ENCODE measurements around the gene DDX54.

DDX54 gene

DNA sequence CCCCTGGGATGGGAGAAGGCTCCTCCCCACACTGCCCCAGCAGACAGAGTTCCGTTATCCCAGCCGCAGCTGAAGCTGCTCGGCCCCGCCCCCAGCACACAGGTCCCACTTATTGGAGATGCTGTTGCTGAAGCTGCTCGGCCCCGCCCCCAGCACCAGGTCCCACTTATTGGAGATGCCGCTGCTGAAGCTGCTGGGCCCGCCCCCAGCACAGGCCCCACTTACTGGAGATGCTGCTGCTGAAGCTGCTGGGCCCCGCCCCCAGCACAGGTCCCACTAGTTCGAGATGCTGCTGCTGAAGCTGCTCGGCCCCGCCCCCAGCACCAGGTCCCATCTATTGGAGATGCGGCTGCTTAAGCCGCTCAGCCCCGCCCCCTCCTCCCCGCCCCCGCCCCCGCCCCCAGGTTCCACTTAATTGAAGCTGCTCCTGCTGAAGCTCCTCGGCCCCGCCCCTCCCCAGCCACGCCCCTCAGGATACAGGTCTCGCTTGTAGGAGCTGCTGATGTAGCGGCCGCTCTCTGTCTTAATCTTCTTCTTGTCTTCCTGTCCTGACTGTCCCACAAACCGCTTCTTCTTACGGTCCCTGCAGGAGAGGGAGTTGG lies 23.8 kb downstream of the DDX54 start:
- no peaks in the 10 kb centered on the region for H3K27me3 ChIP-seq (ENCODE audit: insufficient read depth, low read length)
- no peak overlapping the region for H2AFZ ChIP-seq (ENCODE audit: low read length, unreplicated experiment)
- no peak overlapping the region for H3K27ac ChIP-seq (ENCODE audit: low read depth, low read length)
- no peak overlapping the region for H3K4me3 ChIP-seq (ENCODE audit: low read depth, low read length)
- peaks cover 21% of the 10 kb centered on the region; the same call in 1 of the 2 replicates for H3K36me3 ChIP-seq (ENCODE audit: insufficient read depth, low read length)
- H3K4me1 ChIP-seq (ENCODE audit: control insufficient read depth, insufficient read depth, low read length, unreplicated experiment), result peaks cover 16% of the 10 kb centered on the region
- H3K79me2 ChIP-seq (ENCODE audit: control insufficient read depth, insufficient read depth, low read length, unreplicated experiment), result no peaks in the 10 kb centered on the region

DNA sequence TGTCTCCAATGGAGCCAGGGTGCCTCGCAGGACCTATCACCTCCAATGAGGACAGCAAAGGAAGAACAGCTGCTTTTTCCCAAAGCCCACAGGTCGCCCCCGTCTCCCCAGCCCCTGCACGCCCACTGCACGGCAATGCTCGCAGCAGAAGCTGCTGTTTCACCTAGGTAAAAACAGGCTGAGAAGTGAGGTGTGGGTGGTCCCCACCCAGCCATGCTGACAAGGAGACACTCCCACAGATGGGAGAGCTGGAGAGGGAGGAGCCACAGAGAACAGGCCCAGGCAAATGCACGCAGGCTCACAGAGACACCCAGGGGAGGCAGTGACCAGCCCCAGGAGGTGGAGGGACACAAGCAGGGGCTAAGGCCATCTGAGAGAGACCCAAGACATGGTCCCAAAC lies 25.3 kb downstream of the DDX54 start:
- Histone ChIP-seq H3K36me3 (ENCODE audit: insufficient read depth, low read length) (peaks cover 14% of the 10 kb centered on the region; the same call in 1 of the 2 replicates), H3K79me2 (ENCODE audit: control insufficient read depth, insufficient read depth, low read length, unreplicated experiment) (no peaks in the 10 kb centered on the region), H3K27me3 (ENCODE audit: insufficient read depth, low read length) (peaks cover 8% of the 10 kb centered on the region), H3K4me1 (ENCODE audit: control insufficient read depth, insufficient read depth, low read length, unreplicated experiment) (peaks cover 11% of the 10 kb centered on the region), H3K4me3 (ENCODE audit: low read depth, low read length) (no peak overlapping the region), H3K27ac (ENCODE audit: low read depth, low read length) (no peak overlapping the region), H2AFZ (ENCODE audit: low read length, unreplicated experiment) (no peak overlapping the region)

DNA sequence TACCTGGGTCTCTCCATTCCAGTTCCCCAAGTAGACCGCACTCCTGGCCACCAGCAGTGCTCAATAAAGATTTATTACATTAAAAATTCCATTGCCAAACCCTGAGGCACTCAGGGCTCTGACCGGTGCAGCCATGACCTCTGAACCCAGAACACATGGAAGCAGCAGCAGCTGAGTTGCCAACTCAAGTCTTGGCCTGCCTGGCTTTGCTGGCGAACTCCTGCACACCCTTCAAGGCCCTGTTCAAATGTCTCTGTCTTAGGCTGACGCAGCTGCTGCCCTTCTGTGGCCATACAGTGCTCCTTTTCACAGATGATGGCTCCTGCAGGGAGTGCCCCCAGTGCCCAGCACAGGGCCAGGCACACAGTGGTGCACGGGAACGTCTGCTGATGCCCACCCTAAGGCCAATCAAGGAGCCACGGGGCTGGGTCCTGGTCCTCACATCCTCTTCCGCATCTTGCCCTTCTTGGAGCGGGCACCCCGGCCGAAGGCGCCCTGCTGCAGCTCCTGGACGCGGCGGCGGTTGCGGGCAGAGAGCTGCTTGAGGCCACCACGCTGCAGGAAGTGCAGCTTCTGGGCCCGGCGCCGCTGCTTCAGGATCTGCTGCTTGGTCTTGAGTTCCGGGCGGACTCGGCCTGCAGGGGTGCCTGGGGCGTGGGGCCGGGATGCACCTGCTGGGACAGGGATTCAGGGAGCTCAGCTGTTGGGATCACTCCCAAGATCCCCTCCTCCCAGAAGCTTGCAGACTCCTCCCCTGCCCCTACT lies 26.7 kb downstream of the DDX54 start:
- peaks cover 8% of the 10 kb centered on the region; the same call in 1 of the 2 replicates for H3K36me3 ChIP-seq (ENCODE audit: insufficient read depth, low read length)
- peaks cover 21% of the 10 kb centered on the region for H3K27me3 ChIP-seq (ENCODE audit: insufficient read depth, low read length)
- H3K4me1 ChIP-seq (ENCODE audit: control insufficient read depth, insufficient read depth, low read length, unreplicated experiment), result peaks cover 11% of the 10 kb centered on the region
- H3K79me2 ChIP-seq (ENCODE audit: control insufficient read depth, insufficient read depth, low read length, unreplicated experiment), result no peaks in the 10 kb centered on the region
- H2AFZ ChIP-seq (ENCODE audit: low read length, unreplicated experiment), result no peak overlapping the region
- no peak overlapping the region for H3K4me3 ChIP-seq (ENCODE audit: low read depth, low read length)
- no peak overlapping the region for H3K27ac ChIP-seq (ENCODE audit: low read depth, low read length)

DNA sequence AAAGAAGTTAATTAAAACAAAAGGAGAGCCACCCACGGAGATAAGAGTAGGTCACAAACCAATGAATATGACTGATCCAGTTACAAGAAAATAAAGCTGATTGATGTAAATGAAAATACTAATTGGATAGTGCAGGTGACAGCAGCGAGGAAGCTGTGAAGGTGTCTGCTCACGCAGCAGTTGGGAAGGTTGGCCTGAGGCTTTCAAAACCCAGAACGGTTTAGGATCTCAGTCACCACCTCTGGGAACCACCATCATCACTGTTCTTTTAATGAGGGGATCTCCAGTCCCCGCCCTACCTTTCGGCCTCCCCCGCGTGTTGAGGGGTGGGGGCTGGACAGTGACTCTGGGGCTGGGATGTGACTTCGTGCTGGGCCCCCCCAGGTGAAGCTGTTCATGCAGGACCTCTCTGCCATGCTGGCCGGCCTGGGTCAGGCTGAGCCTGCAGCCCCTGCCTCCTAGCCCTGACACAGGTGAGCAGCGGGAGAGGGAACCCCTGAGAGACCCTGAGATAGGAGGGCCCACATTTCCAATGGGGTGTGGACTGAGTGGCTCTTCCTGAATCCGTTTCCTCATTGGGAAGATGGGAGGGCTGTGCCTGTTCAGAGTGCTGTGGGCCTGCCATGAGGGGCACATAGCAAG lies 27.9 kb downstream of the DDX54 start:
- Histone ChIP-seq H2AFZ (ENCODE audit: low read length, unreplicated experiment) (no peak overlapping the region), H3K27me3 (ENCODE audit: insufficient read depth, low read length) (peaks cover 27% of the 10 kb centered on the region), H3K4me1 (ENCODE audit: control insufficient read depth, insufficient read depth, low read length, unreplicated experiment) (peaks cover 5% of the 10 kb centered on the region), H3K36me3 (ENCODE audit: insufficient read depth, low read length) (peaks cover 4% of the 10 kb centered on the region; the same call in 1 of the 2 replicates), H3K27ac (ENCODE audit: low read depth, low read length) (no peak overlapping the region), H3K4me3 (ENCODE audit: low read depth, low read length) (no peak overlapping the region), H3K79me2 (ENCODE audit: control insufficient read depth, insufficient read depth, low read length, unreplicated experiment) (no peaks in the 10 kb centered on the region)

DNA sequence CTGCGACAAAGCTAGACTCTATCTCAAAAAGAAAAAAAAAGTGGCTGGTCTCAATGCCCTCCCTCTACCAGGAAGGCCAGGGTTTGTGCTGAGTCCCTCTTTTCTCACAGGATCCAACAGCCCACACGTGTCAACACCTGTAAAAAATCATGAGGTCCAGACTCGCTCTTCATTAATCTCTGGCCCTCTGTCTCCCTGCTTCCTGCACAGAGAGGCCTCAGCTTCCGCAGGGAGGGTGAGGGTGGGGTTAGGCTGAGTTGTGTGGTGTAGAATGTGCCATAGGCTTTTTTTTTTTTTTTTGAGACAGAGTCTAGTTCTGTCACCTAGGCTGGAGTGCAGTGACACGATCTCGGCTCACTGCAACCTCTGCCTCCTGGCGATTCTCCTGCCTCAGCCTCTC lies 29.6 kb downstream of the DDX54 start:
- Histone ChIP-seq H3K27ac (ENCODE audit: low read depth, low read length) (no peak overlapping the region), H2AFZ (ENCODE audit: low read length, unreplicated experiment) (no peak overlapping the region), H3K4me1 (ENCODE audit: control insufficient read depth, insufficient read depth, low read length, unreplicated experiment) (no peaks in the 10 kb centered on the region), H3K36me3 (ENCODE audit: insufficient read depth, low read length) (peaks cover 4% of the 10 kb centered on the region; the same call in 1 of the 2 replicates), H3K27me3 (ENCODE audit: insufficient read depth, low read length) (peaks cover 33% of the 10 kb centered on the region), H3K4me3 (ENCODE audit: low read depth, low read length) (no peak overlapping the region), H3K79me2 (ENCODE audit: control insufficient read depth, insufficient read depth, low read length, unreplicated experiment) (no peaks in the 10 kb centered on the region)

DNA sequence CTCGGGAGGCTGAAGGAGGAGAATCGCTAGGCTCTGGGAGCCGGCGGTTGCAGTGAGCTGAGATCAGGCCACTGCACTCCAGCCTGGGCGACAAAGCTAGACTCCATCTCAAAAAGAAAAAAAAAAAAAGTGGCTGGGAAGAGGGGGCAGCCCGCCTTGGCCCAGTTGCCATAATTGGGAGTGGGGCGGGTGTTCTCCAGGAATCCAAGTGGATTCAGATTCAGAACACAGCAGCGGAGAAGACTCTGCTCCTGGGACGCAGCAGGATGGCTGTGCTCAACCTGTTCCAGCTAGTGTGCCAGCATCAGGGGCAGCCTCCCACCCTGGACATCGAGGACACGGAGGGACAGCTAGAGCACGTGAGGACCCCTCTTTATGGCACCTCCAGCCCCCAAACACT lies 30.2 kb downstream of the DDX54 start:
- no peaks in the 10 kb centered on the region for H3K79me2 ChIP-seq (ENCODE audit: control insufficient read depth, insufficient read depth, low read length, unreplicated experiment)
- H3K36me3 ChIP-seq (ENCODE audit: insufficient read depth, low read length), result peaks cover 2% of the 10 kb centered on the region; the same call in 1 of the 2 replicates
- peaks cover 4% of the 10 kb centered on the region for H3K4me1 ChIP-seq (ENCODE audit: control insufficient read depth, insufficient read depth, low read length, unreplicated experiment)
- H3K4me3 ChIP-seq (ENCODE audit: low read depth, low read length), result no peak overlapping the region
- no peak overlapping the region for H2AFZ ChIP-seq (ENCODE audit: low read length, unreplicated experiment)
- H3K27me3 ChIP-seq (ENCODE audit: insufficient read depth, low read length), result peaks cover 33% of the 10 kb centered on the region
- H3K27ac ChIP-seq (ENCODE audit: low read depth, low read length), result no peak overlapping the region

DNA sequence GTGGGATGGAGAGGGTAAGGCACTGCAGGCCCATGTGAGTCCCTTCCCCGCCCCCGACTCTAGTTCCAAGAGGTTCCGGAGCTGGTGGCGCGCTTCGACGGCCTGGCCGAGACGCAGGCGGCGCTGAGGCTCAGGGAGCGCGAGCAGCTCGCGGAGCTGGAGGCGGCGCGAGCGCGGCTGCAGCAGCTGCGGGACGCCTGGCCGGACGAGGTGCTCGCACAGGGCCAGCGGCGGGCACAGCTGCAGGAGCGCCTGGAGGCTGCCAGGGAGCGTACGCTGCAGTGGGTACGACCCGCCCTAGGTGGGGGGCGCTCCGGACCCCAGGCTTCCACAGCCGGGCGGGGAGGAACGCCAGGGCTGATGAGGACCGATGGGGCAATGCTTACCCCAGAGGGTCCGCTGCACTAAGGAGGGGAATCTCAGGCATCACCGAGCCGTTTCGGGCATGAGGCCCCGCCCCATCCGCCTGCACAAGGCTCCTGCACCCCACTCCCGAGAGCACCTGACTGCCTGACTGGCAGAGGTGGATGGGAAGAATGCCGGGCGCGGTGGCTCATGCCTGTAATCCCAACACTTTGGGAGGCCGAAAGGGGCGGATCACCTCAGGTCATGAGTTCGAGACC lies 30.8 kb downstream of the DDX54 start:
- peak overlapping the region; percentile 32 for H2AFZ ChIP-seq (ENCODE audit: low read length, unreplicated experiment)
- H3K4me3 ChIP-seq (ENCODE audit: low read depth, low read length), result peak overlapping the region; percentile 61; the same call in 1 of the 2 replicates
- H3K79me2 ChIP-seq (ENCODE audit: control insufficient read depth, insufficient read depth, low read length, unreplicated experiment), result no peaks in the 10 kb centered on the region
- no peaks in the 10 kb centered on the region for H3K36me3 ChIP-seq (ENCODE audit: insufficient read depth, low read length)
- no peak overlapping the region for H3K27ac ChIP-seq (ENCODE audit: low read depth, low read length)
- H3K27me3 ChIP-seq (ENCODE audit: insufficient read depth, low read length), result peaks cover 33% of the 10 kb centered on the region
- peaks cover 9% of the 10 kb centered on the region for H3K4me1 ChIP-seq (ENCODE audit: control insufficient read depth, insufficient read depth, low read length, unreplicated experiment)

DNA sequence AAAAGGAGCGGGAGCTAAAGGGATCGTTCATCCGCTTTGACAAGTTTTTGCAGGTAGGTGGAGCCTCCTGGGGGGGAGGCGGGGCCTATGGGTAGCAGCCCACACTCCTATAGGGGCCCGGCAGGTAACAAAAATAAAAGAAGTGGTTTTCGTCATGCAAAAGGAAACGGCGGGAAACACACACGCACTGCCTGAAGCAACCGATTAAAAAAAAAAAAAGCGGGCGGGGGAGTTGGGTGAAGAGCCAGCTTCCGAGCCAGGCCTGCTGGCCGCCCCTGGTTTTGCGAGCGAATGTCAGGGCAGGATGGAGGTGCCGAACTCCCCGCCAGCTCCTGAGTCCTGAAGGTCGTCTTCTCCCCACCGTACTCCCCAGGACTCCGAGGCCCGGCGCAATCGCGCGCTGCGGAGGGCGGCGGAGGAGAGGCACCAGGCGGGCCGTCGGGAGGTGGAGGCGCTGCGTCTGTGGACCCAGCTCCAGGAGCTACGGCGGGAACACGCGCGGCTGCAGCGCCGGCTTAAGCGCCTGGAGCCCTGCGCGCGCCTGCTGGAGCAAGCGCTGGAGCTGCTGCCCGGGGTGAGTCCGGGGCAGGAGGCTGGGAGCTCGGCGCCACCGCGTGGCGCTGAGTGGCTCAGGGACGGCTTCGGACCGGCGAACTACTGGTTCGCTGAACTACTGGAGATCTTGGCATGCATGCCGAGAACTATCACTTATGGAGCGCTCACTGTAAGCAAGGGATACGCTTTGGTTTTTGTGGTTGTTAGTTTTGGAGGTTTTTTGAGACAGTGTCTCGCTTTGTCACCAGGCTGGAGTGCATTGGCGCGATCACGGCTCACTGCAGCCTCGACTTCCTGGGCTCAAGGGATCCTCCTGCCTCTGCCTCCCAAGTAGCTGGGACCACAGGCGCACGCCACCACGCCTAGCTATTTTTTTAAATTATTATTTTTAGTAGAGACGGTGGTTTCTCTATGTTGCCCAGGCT lies 32.2 kb downstream of the DDX54 start:
- Histone ChIP-seq H3K4me3 (ENCODE audit: low read depth, low read length) (peak overlapping the region; percentile 70), H2AFZ (ENCODE audit: low read length, unreplicated experiment) (peak overlapping the region; percentile 10), H3K27me3 (ENCODE audit: insufficient read depth, low read length) (peaks cover 33% of the 10 kb centered on the region), H3K27ac (ENCODE audit: low read depth, low read length) (no peak overlapping the region), H3K79me2 (ENCODE audit: control insufficient read depth, insufficient read depth, low read length, unreplicated experiment) (no peaks in the 10 kb centered on the region), H3K4me1 (ENCODE audit: control insufficient read depth, insufficient read depth, low read length, unreplicated experiment) (peaks cover 11% of the 10 kb centered on the region), H3K36me3 (ENCODE audit: insufficient read depth, low read length) (no peaks in the 10 kb centered on the region)

DNA sequence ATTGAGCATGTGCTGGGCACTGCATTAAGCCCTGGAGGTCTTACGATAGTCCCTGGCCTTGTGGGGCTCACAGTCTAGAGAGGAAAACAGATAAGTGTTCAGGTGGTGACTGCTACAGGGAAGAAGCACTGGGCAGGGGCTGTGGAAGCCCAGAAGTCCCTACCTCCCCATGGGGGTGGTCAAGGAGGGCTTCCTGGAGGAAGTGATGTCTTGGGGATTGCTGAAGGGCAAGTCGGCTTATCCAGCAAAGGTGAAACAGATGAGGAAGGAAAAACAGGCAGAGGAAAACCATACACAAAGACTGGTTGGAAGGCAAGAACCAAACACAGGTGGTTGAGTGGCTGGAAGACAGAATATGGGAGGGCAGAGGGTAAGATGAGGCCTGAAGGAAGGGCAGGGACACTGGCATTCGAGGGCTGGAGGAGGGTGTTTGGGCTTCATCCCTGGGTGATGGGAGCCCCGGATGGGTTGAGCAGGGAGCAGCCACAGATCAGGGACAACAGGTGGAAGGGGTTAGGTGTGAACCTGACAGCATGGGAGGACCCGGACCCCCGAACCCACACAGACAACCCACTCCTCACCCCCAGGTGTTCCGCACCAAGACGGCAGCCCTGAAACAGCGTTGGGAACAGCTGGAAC lies 33.0 kb downstream of the DDX54 start:
- no peaks in the 10 kb centered on the region for H3K36me3 ChIP-seq (ENCODE audit: insufficient read depth, low read length)
- peaks cover 33% of the 10 kb centered on the region for H3K27me3 ChIP-seq (ENCODE audit: insufficient read depth, low read length)
- peak overlapping the region; percentile 70 for H3K4me3 ChIP-seq (ENCODE audit: low read depth, low read length)
- peaks cover 11% of the 10 kb centered on the region for H3K4me1 ChIP-seq (ENCODE audit: control insufficient read depth, insufficient read depth, low read length, unreplicated experiment)
- no peak overlapping the region for H3K27ac ChIP-seq (ENCODE audit: low read depth, low read length)
- no peaks in the 10 kb centered on the region for H3K79me2 ChIP-seq (ENCODE audit: control insufficient read depth, insufficient read depth, low read length, unreplicated experiment)
- H2AFZ ChIP-seq (ENCODE audit: low read length, unreplicated experiment), result no peak overlapping the region
